ENCODE measurements around the gene HSD17B11.

DNA sequence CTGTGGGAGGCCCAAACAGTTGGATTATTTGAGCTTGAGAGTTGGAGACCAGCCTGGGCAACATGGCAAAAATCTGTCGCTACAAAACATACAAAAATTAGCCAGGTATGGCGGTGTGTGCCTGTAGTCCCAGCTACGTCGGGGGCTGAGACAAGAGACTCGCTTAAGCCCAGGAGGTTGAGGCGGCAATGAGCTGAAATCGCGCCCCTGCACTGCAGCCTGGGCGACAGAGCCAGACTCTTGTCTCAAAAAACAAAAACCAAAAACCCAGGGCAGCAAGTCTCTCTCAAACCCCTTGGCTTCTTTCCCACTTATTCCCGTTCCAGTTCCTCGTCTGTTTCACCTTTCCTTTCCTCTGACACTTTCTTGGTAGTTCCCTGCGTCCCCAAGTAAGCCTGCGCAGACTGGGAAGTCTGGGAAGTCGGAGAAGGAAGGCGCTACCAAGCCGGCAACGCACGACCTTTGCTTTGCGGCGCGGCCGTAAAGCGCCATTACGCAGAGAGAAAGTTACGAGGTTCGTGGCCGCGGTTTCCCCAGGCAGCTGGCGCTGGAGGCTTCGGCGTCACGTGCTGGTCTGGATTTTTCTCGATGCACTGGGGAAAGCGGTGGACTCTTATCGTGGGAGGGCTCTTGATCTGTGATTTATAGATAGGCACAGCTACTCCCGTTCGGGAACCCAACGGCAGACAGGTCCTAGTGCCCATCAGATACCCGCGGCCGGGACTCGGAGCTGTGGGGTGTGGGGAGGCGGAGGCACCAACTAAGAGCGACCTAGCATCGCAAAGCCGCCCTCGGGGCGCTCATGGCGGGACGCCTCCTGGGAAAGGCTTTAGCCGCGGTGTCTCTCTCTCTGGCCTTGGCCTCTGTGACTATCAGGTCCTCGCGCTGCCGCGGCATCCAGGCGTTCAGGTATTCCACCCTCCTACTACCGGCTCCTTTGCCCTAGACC, 31.4 kb upstream of the HSD17B11 start, which contains the start of gene NUDT9:
- no peak for TF ChIP-seq CTCF (conservative IDR thresholded peaks at IDR 0.05 in 1 of 2, IDR thresholded peaks at IDR 0.05 in 1 of 2; ENCODE audit: extremely low read depth in 1 of 2, insufficient read depth in 1 of 2, low read depth in 1 of 2, low read length in 2 of 2)
- TF ChIP-seq EZH2 (IDR thresholded peaks at IDR 0.05; ENCODE audit: borderline replicate concordance, low read length): no peak
